Measurements from ENCODE around the gene EFNA1. TPM values are rescaled to one million over a fixed set of nuclear protein-coding genes. Genes with fewer than 3 reads are reported as not detected.

EFNA1 gene
- total RNA-seq, 1 experiment from 2014 or later: 1.0 TPM

GRCh38 chr1:155170806-155171205 lies 43.1 kb downstream of the EFNA1 start:
- H3K36me3 ChIP-seq (ENCODE audit: insufficient read depth, low read length, poor library complexity, severe bottlenecking): peaks cover 7% of the 10 kb centered on the region
- no TSS peak for BruUV-seq (replicated peaks)
- H3K27me3 ChIP-seq (replicated peaks; ENCODE audit: insufficient read depth, low read depth, low read length, poor library complexity): no peaks in the 10 kb centered on the region
- H3K27ac ChIP-seq (ENCODE audit: low read depth, low read length, poor library complexity, severe bottlenecking): no peak overlapping the region
- H3K4me3 ChIP-seq (ENCODE audit: low read depth, low read length, poor library complexity, severe bottlenecking): no peak overlapping the region
- peaks cover 29% of the 10 kb centered on the region for H3K4me1 ChIP-seq (ENCODE audit: insufficient read depth, low read length, poor library complexity, severe bottlenecking)
- TF ChIP-seq CTCF (conservative IDR thresholded peaks at IDR 0.05; ENCODE audit: low read depth, low read length) (no peak), EZH2 (IDR thresholded peaks at IDR 0.05; ENCODE audit: borderline replicate concordance, low read depth, low read length, poor library complexity, severe bottlenecking) (no peak)
- POLR2A ChIA-PET (ENCODE audit: low non-redundant PET): interaction anchor here (0.7 kb wide), 1 partner anchor 538 kb away, joined by 5 read pairs; no protein-coding TSS in a partner anchor
- no peaks in the 10 kb centered on the region for H3K9me3 ChIP-seq (ENCODE audit: low read depth, low read length, poor library complexity, severe bottlenecking)
- intact Hi-C loops (cut with micrococcal nuclease; ENCODE audit: unreplicated experiment): loop anchor here (10.0 kb wide), 2 partner anchors 154 to 424 kb away; partner anchors contain the start of gene RUSC1
- CTCF ChIA-PET: interaction anchor here (0.5 to 5.3 kb wide), 3 partner anchors 23 to 80 kb away, joined by 15 to 89 read pairs (median 45); no protein-coding TSS in a partner anchor
- no peak for DNase-seq (ENCODE audit: low spot score)

GRCh38 chr1:155171836-155172731 lies 44.4 kb downstream of the EFNA1 start:
- intact Hi-C loops (cut with micrococcal nuclease; ENCODE audit: unreplicated experiment): loop anchor here (10.0 kb wide), 2 partner anchors 153 to 423 kb away; partner anchors contain the start of gene RUSC1
- H3K27me3 ChIP-seq (replicated peaks; ENCODE audit: insufficient read depth, low read depth, low read length, poor library complexity): no peaks in the 10 kb centered on the region
- peaks cover 7% of the 10 kb centered on the region for H3K36me3 ChIP-seq (ENCODE audit: insufficient read depth, low read length, poor library complexity, severe bottlenecking)
- no TSS peak for BruUV-seq (replicated peaks)
- DNase-seq (ENCODE audit: low spot score): no peak
- peak overlapping the region; percentile 90 for H3K27ac ChIP-seq (ENCODE audit: low read depth, low read length, poor library complexity, severe bottlenecking)
- ChIA-PET POLR2A (ENCODE audit: low non-redundant PET) (no interaction called here), CTCF (interaction anchor here (0.5 to 3.8 kb wide), 4 partner anchors 35 to 407 kb away, joined by 3 to 45 read pairs (median 6); no protein-coding TSS in a partner anchor)
- peak overlapping the region; percentile 86 for H3K4me3 ChIP-seq (ENCODE audit: low read depth, low read length, poor library complexity, severe bottlenecking)
- H3K9me3 ChIP-seq (ENCODE audit: low read depth, low read length, poor library complexity, severe bottlenecking): no peaks in the 10 kb centered on the region
- TF ChIP-seq CTCF (conservative IDR thresholded peaks at IDR 0.05; ENCODE audit: low read depth, low read length): no peak
- TF ChIP-seq EZH2 (IDR thresholded peaks at IDR 0.05; ENCODE audit: borderline replicate concordance, low read depth, low read length, poor library complexity, severe bottlenecking): no peak
- H3K4me1 ChIP-seq (ENCODE audit: insufficient read depth, low read length, poor library complexity, severe bottlenecking): peaks cover 24% of the 10 kb centered on the region

- peak within 1 kb of the TSS; percentile 90 for H3K27ac ChIP-seq (ENCODE audit: low read depth, low read length, poor library complexity, severe bottlenecking)
- H3K27me3 ChIP-seq (replicated peaks; ENCODE audit: insufficient read depth, low read depth, low read length, poor library complexity): no peaks in the 10 kb centered on the region
- peak; percentile 97 for DNase-seq (ENCODE audit: low spot score)
- TF ChIP-seq EZH2 (IDR thresholded peaks at IDR 0.05; ENCODE audit: borderline replicate concordance, low read depth, low read length, poor library complexity, severe bottlenecking) (no peak), CTCF (conservative IDR thresholded peaks at IDR 0.05; ENCODE audit: low read depth, low read length) (peak; percentile 99)
- TSS peak; percentile 69 for BruUV-seq (replicated peaks)
- H3K4me1 ChIP-seq (ENCODE audit: insufficient read depth, low read length, poor library complexity, severe bottlenecking): peaks cover 24% of the 10 kb centered on the region
- H3K4me3 ChIP-seq (ENCODE audit: low read depth, low read length, poor library complexity, severe bottlenecking): peak within 1 kb of the TSS; percentile 86
- H3K9me3 ChIP-seq (ENCODE audit: low read depth, low read length, poor library complexity, severe bottlenecking): no peaks in the 10 kb centered on the region
- intact Hi-C loops (cut with micrococcal nuclease; ENCODE audit: unreplicated experiment): loop anchor here (10.0 kb wide), 2 partner anchors 152 to 422 kb away; partner anchors contain the start of gene RUSC1
- CTCF ChIA-PET: interaction anchor here (0.5 to 3.9 kb wide), 12 partner anchors 8 to 772 kb away, joined by 3 to 45 read pairs (median 3); no protein-coding TSS in a partner anchor
- H3K36me3 ChIP-seq (ENCODE audit: insufficient read depth, low read length, poor library complexity, severe bottlenecking): peaks cover 11% of the 10 kb centered on the region
- POLR2A ChIA-PET (ENCODE audit: low non-redundant PET): no interaction called here
Measured at GRCh38 chr1:155172732-155173477, 45.2 kb downstream of the EFNA1 start, which contains the start of gene KRTCAP2. Gene KRTCAP2 (minus strand): TSS chr1:155173304. CDS start chr1:155173224, 80 bp downstream.
